Head of caudate nucleus (tissue), 42 donors: ENCODE results near the gene HLA-DRA.
A peak's percentile ranks its signal among the peaks of the same experiment; 100 is the strongest.

Experiments used
- DNase-seq, 42 donors: peaks; one replicate each; pipeline versions ENCODE4 v3.0.0 to v3.0.0-alpha.2; 2020 to 2021; ENCODE audit warnings: mixed read lengths in 7 of 42
- intact Hi-C: fragments of 100-400 bp; cut with DNase I; formaldehyde crosslinking; loops from one replicate; pipeline ENCODE4 v1.15.0; 2022

HLA-DRA gene

GRCh38 chr6:32439602-32440214 lies at the start of gene HLA-DRA:
HLA-DRA (plus strand) TSS chr6:32439887; CDS start chr6:32439951, 64 bp downstream.
- DNase-seq = peak in 10 of 42 donors; percentile 9 to 60 (median 22)
- intact Hi-C loops = no loop called here

DNA sequence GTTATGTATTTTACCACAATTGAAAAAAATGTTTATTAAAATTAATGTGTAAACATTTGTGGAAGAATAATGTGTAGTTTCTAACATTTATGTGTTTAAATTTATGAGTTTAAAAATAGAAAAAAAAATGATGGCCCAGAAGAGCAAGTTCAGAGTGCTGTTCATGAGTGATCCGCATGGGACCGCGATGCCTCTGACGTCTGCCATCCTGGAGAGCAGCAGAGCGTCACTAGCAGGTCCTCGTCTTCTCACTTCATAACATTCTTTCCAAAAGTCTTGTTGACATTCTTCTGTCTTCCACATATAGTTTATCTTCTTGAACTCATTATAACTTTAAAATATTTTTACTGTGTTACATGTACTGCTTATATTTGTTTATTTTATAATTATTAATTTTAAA lies 48.2 kb upstream of the HLA-DRA start:
- intact Hi-C loops = no loop called here
- no peak for DNase-seq

DNA sequence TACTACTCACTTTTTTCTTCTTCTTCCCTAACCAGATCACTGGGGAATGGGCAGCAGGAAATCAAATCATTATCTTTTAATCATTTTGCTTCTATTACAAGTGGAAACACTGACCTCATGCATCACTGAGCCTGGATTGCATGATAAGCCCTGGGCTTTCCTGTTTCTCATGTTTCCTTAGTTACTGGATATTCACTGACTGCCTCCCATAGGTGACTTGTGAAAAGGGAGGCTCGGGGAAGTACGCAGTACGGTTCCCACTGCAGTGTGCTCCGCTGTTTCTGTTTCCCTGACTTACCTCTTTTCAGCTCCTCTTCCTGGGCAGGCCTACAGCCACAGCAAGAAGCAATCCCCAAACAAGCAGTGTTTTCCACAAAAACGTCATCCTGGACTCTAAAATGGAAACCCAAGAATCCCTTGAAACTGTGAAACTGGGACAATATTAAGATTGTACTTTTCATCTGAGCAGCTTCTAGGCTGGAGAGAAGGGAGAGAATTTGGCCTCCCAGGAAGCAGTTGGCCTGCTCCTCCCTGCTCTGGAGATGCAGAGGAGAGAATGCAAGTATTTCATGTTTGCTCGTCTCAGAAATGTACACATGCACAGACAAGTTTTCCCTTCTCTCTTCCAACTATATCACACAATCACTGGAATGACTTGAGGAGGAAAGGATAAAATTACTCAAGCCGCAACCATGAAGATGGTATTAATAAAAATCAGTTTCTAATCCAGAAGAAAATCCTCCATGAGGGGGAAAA lies 45.8 kb upstream of the HLA-DRA start:
- DNase-seq = no peak
- intact Hi-C loops = no loop called here

DNA sequence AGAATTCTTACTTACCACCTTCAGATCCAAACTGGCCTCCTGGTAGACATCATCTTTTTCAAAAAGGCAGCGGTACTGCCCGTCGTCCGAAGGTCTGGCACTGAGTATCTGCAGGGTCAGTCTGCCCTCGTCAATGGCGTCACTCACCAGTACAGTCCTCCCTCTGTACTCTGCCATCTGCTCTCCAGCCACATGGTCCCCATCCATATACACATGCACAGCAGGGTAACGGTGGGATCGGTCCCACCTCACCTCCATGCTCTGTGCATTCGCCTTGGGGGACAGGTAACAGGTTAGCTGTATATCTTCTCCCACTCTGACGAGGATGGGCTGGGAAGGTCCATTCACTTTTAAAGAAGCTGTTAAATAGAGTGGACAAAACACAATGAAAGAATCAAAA lies 43.7 kb upstream of the HLA-DRA start:
- intact Hi-C loops = no loop called here
- DNase-seq = no peak

DNA sequence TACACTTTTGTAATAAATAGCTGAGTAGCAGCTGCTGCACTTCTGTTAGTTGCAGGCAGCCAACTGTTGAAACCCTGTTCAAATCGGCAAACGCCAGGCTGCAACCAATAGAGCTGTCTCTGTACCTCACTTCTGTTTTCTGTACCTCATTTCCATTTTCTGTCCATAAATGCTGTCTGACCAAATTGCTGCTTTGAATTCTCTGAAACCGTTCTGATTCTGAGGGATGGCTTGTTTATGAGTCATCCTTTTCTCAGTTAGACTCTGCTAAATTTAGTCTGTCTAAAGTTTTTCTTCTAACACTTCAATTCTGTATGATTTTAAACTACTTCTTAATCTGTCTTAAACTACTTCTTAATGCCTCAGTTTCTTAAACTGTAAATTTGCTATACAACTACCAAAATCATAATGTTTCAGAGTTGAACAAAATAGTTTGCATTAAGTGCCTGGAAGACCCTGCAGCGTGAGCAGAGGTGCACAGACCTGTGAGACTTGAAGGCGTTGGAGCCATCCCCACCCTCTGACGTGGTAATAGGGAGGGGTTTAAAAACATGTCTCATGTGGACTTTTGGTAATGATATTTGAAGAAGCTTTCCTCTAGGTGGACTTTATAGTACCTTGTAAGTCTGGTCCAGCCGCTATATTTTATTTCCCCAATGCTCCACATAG lies 42.3 kb upstream of the HLA-DRA start:
- DNase-seq = no peak
- intact Hi-C loops = no loop called here

- intact Hi-C loops = no loop called here
- no peak for DNase-seq
Observed at GRCh38 chr6:32401284-32401963, 38.3 kb upstream of the HLA-DRA start.

GRCh38 chr6:32402812-32403211 lies 36.9 kb upstream of the HLA-DRA start:
- intact Hi-C loops = no loop called here
- no peak for DNase-seq

GRCh38 chr6:32405656-32406055 lies 34.0 kb upstream of the HLA-DRA start:
- intact Hi-C loops = no loop called here
- peak in 3 of 42 donors; percentile 4 to 11 (median 8) for DNase-seq

GRCh38 chr6:32406197-32406596 lies 33.5 kb upstream of the HLA-DRA start:
- no peak for DNase-seq
- intact Hi-C loops = no loop called here

DNA sequence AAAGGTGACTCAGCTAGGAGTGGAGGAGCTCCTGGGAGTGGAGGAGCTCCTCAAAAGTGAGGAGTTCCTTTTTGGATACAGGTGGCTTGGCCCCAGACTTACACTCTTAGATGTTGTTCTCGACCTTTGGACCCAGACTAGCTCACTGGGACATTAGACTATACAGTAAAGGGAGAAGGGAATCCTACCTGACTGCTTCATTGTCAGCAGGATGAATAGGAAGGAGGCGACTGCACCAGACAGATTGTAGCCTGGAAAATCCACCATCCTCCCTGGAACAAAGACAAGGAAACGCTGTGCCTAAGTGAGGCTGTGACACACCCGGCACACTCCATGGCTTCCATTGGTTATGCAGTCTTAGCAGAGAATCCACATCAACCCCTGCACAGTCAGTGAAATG lies 32.8 kb upstream of the HLA-DRA start, which contains the start of gene BTNL2:
BTNL2 (minus strand) TSS at position 325 of the 400 bp plus-strand sequence; CDS start at position 267, 58 bp downstream.
- intact Hi-C loops = no loop called here
- DNase-seq = no peak

DNA sequence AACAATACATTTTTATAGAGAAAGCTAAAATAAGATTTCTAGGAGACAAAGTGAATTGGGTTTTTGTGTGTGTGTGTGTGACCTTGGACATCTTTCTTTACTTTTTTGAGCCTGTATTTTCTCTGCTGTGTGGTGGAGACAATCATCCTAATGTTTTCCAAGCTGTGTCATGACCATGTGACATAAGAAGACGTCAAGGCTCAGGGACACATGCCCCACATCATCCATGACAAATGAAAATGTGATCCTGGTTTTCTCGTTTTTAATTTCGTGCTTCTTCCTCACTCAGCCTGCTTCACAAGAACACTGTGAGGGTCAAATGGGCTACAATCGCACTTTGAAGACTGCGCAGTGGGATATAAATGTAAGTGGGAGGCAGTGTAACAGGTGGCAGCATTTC lies 28.8 kb upstream of the HLA-DRA start:
- no peak for DNase-seq
- intact Hi-C loops = loop anchor here (5.0 kb wide), 1 partner anchor 381 kb away; no protein-coding TSS in a partner anchor

- intact Hi-C loops = loop anchor here (5.0 kb wide), 1 partner anchor 381 kb away; no protein-coding TSS in a partner anchor
- DNase-seq = no peak
Observed at GRCh38 chr6:32411566-32412327, 27.9 kb upstream of the HLA-DRA start.

DNA sequence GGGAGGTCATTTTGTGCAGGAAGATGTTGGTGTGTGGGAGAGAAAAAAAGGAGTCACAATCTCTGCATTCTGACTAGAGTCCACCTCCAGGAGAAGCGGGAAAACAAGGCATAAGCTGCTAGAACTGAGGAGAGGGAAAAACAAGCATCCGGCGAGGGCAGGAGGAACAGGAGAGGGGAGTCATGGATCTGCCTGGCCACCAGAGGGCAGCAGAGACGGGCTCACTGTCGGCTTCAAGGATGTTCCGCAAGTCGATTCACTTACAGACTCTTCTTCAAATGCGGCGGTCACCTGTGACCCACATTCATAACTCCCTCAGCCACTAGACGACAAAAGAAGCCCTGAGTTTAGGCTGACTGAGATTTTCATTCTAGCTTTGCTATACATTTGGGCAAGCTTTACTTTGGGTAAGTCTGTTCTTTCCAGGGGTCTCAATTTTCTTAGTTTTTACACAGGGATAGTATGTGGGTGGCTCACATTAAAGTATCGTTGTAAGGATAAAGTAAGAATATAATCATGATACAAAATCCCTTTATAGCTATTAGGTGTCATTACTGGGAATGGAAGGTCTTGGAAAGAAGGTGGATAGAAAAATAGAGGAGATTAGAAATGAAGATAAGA lies 26.1 kb upstream of the HLA-DRA start:
- DNase-seq = peak; percentile 64 to 91 (median 82)
- intact Hi-C loops = loop anchor here (5.0 kb wide), 1 partner anchor 379 kb away; no protein-coding TSS in a partner anchor

DNA sequence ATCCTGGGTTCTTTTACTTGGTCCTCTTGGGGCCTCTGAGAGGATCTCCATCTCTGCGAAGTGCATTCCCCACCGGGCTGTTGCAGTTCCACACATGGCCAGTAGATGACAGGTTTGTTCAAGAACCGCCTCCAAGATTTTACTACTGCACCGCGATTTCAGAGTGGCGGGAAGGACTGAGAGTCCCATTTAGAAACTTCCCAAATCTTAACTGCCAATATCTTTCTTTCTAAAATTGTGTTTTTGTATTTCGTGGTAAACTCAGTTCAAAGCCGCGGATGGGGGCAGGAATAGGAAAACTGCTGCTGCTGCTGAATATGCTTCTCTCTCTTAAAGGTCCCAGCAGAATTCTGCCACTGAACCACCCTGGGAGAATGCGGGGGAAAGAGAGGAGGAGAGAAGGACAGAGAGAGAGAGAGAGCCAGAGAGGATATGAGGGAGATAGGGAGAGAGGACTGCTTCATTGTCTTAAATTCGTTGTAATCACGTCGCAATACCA lies 24.1 kb upstream of the HLA-DRA start:
- intact Hi-C loops = no loop called here
- peak; percentile 49 to 91 (median 75) for DNase-seq

DNA sequence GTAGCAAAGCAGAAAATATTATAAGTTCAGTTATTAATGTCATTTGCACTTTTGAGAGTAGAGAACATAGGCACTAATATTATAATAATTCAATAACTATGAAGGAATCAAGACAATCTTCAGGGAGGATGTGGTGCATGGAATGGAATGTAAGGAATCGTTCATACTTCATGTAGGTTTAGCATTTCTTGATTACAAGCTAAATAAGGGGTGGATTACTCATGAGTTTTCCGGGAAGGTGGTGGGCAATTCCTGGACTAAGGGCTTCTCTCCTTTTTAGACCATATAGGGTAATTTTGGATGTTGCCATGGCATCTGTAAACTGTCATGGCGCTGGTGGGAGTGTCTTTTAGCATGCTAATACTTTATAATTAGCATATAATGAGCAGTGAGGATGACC lies 23.7 kb upstream of the HLA-DRA start:
- intact Hi-C loops = no loop called here
- DNase-seq = no peak

DNA sequence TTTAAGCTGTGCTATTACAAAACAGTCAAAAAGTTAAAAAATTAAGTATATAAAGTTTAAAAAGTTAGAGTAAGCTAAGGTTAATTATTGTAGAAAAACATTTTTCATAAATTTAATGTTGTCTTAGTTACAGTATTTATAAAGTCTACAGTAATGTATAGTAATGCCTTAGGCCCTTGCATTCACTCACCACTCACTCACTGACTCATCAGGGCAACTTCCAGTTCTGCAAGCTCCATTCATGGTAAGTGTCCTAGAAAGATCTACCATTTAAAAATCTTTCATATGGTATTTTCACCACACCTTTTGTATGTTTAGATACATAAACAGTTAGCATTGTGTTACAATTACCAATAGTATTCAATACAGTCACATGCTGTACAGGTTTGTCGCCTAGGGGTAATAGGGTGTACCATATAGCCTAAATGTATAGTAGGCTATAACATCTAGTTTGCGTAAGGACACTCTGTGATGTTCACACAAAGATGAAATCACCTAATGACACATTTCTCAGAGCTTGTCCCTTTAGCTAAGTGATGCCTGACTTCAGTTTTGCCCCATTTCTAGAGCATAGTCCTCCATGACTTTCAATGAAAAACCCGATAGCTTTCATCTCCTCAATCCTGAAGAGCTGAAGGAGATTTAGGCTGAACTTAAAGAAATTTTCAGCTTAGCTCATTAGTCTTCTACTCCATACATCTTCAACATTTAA lies 14.9 kb upstream of the HLA-DRA start:
- no peak for DNase-seq
- intact Hi-C loops = loop anchor here (5.0 kb wide), 1 partner anchor 278 kb away; no protein-coding TSS in a partner anchor

- DNase-seq = no peak
- intact Hi-C loops = no loop called here
Observed at GRCh38 chr6:32426338-32426737, 13.3 kb upstream of the HLA-DRA start.
